ENCODE data around the gene IRF9.

GRCh38 chr14:24186831-24187538, 25.9 kb downstream of the IRF9 start:
- TF ChIP-seq YY1 (tag by site-specific recombination; IDR thresholded peaks at IDR 0.05) (no peak), CTCF (tag by site-specific recombination; IDR thresholded peaks at IDR 0.05) (no peak), ZNF138 (tag by site-specific recombination; IDR thresholded peaks at IDR 0.05; ENCODE audit: borderline replicate concordance) (no peak), ATF2 (tag by site-specific recombination; IDR thresholded peaks at IDR 0.05; ENCODE audit: low read depth) (no peak), ZNF362 (tag by site-specific recombination; IDR thresholded peaks at IDR 0.05) (no peak), ZBTB21 (tag by site-specific recombination; IDR thresholded peaks at IDR 0.05) (no peak), ZBTB1 (tag by site-specific recombination; IDR thresholded peaks at IDR 0.05) (no peak), ZNF202 (tag by site-specific recombination; IDR thresholded peaks at IDR 0.05; ENCODE audit: borderline replicate concordance) (no peak), SCRT2 (tag by site-specific recombination; IDR thresholded peaks at IDR 0.05) (no peak), ZNF518A (tag by site-specific recombination; conservative IDR thresholded peaks at IDR 0.05; ENCODE audit: low read depth) (no peak), ZNF133 (tag by site-specific recombination; IDR thresholded peaks at IDR 0.05) (no peak), ZSCAN4 (tag by site-specific recombination; IDR thresholded peaks at IDR 0.05) (no peak), ZNF175 (tag by site-specific recombination; IDR thresholded peaks at IDR 0.05) (no peak), ZNF501 (tag by site-specific recombination; IDR thresholded peaks at IDR 0.05) (no peak)
